ENCODE measurements around the gene MRPL44. TPM values are rescaled to one million over a fixed set of nuclear protein-coding genes. Genes with fewer than 3 reads are reported as not detected.
"Not testable (repeated sequence)": the region's sequence is repeated elsewhere in the genome, so short reads cannot be mapped to it uniquely, and the experiment has no call there.

MRPL44 gene
- total RNA-seq, 1 donor from 2014 or later: 48.1 TPM

DNA sequence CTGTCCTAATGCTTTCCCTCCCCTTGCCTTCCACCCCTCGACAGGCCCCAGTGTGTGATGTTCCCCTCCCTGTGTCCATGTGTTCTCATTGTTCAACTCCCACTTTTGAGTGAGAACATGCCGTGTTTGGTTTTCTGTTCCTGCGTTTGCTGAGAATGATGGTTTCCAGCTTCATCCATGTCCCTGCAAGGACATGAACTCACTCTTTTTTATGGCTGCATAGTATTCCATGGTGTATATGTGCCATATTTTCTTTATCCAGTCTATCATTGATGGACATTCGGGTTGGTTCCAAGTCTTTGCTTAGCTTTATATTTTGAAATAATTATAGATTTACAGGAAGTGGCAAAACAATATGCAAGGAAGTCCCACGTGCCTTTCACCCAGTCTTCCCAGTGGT is 43.4 kb downstream of the MRPL44 start:
- not testable (repeated sequence) for DNase-seq (ENCODE audit: low read depth)

DNA sequence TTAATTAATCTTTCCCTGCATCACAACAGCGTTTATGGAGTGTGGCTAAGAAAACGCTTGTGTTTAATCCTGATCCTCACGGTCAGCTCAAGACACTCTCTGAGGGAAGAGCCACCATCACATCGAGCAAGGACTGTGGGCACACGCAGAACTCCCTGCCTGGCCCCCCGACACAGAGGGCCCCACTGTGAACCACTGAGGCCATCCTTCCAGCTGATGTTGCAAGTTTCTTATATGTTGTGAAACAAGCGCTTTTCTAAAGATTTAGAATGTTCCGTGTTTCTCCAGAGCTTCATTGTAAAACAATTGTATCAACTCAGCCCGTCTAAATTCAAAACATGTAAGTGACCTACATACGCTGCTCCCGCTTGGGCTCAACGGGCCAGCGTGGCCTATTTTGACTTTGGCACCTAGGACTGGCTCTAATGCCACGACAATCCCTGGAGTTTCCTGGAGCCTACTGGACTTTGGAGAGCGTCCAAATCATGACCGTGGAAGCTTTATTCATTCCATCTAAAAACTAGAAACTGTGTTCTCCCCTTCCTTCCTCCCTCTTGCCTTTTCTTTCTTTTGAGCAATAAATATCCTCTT is 46.9 kb downstream of the MRPL44 start:
- DNase-seq (ENCODE audit: low read depth): no peak

DNA sequence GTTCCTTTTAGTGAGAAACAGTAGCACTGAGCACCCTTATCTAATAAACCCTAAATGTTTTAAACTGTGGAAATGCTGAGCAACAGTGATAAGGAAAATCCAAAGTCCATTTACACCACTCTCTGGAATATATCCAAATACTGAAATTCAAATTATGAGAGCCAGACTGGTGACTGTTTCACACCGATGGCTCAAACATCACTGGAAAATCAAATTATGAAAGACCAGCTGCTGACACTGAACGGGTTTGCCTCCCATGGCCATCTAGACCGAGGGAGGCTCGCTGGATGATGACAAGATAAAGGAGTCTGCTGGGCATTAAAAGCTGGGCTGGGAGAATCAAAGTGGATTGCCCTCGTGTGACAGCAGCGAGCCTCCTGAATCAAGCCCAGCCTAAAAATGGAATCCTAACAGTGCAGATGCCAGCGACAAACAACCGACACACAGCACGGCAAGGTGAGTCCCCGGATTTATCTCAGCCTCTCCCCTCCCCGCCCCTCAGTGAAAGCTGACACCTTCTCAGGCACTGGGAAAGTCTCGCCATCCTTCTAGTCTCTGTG is 51.5 kb downstream of the MRPL44 start:
- DNase-seq (ENCODE audit: low read depth): no peak

DNA sequence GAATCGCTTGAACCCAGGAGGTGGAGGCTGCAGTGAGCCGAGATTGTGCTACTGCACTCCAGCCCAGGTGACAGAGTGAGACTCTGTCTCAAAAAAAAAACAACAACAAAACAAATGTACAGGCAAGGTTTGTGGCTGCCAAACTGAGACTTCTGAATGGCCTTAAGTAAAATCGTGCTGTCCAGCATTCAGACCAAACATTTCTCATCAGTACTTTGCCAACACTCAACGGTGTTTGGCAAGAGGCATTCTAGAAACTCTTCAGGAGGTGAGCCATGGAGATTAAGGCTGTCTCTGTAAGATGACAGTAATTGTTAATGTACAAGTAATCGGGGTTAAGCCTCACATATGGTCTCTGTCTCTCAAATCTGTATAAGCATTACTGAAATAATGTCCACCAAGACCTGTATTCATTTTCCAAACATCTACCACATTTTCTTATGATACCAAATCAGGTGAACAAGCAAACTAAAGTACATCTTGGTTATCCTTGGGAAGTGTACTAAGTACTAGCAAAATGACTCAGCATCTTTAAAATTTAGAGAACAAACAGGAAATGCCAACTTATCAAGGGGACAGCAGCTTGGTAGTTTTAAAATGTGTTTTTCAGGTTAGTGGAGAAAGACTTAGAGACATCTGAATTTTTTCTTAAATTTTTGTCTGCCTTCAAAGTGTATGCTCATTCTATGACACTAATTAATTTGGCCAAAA is 52.5 kb downstream of the MRPL44 start:
- DNase-seq (ENCODE audit: low read depth): no peak

DNA sequence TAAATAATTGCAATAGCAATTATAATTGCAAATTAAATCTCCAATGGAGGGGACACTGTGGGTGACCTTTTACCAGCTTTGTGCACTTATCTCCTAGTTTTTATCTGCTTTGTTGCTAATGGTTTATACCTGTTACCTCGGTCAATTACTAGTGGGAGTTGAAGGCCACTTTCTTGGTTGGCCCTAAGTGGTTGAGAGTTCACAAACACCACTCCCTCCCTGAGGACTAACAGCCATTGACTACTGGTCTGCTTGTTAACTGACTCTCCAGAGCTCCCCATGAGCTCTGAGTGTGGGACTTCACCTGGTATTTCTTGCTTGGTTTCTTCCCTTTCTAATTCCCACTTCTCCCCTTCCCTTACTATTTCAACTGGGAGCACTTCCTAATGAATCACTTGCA is 54.6 kb downstream of the MRPL44 start:
- no peak for DNase-seq (ENCODE audit: low read depth)

DNA sequence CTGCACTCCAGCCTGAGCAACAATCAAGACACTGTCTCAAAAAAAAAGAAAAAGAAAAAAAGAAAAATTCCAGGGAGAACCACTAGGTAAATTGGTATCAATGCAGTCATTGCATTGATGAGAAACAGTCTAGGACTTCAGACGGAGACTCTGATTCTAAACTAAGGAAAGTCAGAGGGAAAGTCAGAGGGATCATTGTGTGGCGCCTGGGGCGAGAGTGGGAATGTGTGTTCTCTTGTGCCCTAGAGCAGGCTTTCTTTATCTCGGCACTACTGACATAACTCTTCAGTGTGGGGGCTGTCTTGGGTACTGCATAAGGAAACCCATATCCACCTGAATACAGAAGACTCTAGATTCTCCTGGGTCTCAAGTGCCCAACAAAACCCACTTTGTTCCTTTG is 57.1 kb downstream of the MRPL44 start:
- no peak for DNase-seq (ENCODE audit: low read depth)

DNA sequence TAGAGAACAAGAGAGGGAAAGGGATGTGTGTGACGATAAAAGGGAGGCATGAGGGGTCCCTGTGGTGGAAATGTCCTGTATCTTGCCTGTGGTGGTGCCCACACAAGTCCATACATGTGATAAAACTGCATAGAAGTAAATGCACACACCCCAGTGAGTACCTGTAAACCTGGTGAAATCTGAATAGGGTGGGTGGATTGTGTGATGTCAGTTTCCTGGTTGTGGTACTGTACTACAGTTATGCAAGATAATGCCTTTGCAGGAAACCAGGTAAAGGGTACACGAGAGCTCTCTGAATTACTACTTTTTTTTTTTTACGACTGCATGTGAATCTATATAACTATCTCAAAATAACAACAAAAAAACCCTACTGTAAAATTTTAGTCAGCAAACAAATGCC is 59.7 kb downstream of the MRPL44 start:
- no peak for DNase-seq (ENCODE audit: low read depth)

Other genes starting within 250 kb of the MRPL44 start
- 0.11 and 0.16 TPM in 2 replicates for gene AP1S3, start 119.9 kb upstream of the MRPL44 start, total RNA-seq
- gene WDFY1, start 12.1 kb upstream of the MRPL44 start, total RNA-seq: 34.5 and 39.1 TPM in 2 replicates
- 23.6 and 26.9 TPM in 2 replicates for gene SERPINE2, start 81.8 kb downstream of the MRPL44 start, total RNA-seq